NCI-H1694 (cell line): Measurements from ENCODE around the gene CHST11.

Experiments
- DNase-seq: peaks from one replicate; lab custom pipeline; 2025; lab: John Stamatoyannopoulos, UW

The CHST11 gene

DNA sequence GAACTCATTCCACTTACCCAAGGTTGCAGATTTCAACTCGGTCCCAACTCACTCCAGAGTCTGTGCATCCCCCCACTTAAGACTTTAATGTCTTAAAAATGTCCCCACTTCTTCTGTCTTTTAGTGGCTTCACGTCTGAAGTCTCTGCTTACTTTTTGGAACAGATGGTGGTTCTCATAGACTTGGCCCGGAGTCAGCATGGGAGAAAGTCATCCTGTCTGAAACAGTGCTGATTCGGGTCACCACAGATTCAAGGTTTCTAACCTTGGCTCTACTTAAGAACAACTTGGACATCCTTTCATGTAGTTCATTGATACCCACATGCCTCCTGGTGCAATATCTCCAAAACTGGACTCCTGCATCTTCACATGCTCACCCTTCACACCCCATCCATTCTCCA is 26.0 kb downstream of the CHST11 start:
- no peak for DNase-seq

DNA sequence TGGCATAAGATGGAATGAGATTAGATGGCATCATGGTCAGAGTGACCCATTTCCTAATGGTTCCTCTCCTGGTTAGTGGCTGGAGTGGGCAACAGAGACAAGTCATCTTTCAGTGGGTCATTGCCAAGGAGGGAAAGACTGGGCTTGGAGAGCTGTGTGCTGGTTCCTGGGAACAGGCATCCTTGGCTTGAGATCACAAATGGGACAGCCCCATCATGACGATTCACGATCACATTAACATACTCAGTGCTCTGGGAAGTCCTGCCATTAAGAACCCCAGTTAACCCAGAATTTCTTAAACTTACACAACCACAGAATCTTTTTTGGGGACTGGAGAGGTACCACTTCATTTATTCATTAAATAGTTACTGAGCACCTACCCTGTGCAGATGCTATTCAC is 27.3 kb downstream of the CHST11 start:
- DNase-seq, result no peak

DNA sequence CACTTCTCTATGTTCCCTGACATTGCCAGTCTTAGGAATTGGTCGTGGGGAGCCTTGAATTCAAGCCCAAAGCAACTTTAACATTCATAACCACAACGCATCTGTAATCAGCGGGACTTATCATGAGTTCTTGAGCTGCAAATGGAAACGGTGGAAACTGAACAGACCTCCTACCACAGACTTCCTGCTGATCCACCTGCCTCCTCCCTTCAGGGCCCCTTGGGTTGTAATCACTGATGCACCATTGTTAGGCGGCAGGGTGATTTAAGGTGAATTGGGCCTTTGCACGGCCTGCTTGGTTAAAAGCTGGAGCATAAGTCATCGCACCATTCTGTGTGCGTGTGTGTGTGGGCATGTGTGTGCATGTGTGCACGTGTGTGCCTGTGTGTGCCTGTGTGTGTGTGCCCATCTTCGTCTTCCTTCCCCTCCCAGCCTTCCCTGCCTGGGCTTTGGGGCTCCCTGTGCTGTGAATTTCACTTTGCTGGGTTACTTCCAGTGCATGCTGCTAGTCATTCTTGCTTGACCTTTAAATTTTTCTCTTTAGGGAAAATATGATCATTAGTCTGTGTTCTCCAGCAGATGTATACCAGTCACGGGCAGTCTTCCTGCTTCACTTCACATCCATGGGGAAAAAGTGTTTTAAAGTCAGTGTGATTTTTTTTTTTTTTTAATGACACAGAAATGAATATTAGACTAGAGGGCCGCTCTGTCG is 29.1 kb downstream of the CHST11 start:
- no peak for DNase-seq

DNA sequence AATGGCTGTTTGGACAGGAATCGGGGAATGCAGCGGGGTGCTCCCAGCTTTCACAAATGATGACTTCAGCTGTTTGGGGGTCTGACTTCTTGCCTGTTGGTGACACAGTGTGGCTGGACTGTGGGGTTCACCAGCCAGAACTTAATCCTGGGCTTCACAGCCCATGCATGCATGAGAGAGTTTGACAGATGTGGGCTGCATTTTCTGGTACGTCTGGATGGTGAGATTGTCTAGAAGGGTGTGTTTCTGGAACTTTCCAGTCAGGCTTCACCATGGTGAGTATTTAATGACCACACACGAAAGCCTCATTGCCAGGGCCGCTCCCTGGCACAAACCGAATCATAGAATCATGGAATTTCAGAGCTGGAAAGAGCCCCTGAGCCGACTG is 29.6 kb downstream of the CHST11 start:
- no peak for DNase-seq

DNA sequence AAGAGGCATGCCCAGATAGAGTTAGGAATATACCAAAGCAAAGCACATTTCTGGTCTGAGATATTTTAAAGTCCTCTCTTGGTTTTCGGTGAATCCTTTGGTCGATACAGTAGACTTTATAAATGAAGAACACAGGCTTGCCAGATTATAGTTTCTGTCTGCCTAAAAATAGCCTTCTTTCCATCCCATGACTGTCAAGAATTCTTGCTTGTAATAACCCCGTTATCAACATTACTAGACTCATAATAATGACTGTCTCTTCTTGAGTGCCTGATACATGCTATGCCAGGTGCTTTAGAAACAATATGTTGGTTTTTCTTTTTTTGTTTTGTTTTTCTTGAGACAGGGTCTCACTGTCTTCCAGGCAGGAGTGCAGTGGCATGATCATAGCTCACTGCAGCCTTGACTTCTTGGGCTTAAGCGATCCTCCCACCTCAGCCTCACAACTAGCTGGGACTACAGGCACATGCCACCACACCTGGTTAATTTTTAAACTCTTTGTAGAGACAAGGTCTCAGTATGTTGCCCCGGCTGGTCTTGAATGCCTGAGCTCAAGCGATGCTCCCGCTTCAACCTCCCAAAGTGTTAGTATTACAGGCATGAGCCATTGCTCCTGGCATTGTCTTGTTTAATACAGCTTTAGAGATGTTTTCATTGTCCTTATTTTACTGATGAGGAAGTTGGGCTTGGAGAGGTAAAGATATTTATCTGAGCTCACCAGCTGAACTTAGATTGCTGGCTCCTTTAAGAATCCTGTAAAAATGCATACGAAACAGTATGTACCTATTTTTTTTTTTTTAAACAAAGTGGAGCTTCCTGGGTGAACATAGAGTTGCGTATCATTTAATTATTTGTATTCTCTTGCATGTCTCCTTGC is 30.4 kb downstream of the CHST11 start:
- no peak for DNase-seq

DNA sequence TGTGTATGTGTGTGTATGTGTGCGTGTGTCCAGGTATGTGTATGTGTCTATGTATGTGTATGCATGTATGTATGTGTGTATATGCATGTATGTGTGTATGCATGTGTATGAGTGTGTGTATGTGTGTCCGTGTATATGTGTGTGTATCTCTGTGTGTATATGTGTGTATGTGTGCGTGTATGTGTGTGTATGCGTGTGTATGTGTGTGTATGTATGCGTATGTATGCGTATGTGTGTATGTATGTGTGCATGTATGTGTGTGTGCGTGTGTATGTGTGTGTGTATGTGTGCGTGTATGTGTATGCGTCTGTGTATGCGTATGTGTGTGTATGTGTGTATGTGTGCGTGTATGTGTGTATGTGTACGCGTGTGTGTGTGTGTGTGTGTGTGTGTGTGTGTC is 31.6 kb downstream of the CHST11 start:
- DNase-seq, result no peak

DNA sequence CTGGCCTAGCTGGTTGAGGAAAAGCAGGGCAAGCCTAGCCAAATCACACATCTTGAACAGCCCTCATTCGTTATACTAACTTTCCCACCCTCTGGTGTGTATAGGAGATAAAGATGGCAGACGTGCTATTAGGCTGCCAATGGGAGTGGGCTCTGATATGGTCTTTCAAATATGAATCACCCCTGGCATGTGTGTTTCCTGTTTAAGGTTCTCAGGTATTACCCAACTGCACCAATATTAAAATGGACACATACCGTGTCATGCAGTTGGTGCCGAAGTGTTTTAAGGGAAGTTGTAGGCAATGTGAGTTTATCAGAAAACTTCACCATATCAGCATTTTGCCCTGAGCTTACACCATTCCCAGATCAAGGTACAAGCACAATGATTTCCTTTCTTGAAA is 33.4 kb downstream of the CHST11 start:
- no peak for DNase-seq

DNA sequence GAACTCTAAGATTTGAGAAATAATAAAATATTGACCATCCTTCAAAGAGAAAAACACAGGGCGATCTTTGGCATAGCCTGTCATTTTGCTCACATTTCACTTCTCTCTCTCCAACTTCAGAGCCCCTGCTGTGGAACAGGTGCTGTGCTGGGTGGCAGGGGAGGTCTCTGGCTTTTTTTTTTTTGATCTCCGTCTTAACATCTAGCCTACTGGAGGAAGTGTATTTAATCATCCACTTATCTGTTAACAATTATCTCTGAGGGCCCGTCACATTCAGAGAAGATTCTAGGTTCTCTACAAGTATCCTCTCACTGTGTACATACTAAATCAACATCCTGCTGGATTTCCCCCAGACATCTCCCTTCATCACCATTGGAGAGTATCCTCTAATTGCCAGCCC is 34.1 kb downstream of the CHST11 start:
- DNase-seq, result no peak

DNA sequence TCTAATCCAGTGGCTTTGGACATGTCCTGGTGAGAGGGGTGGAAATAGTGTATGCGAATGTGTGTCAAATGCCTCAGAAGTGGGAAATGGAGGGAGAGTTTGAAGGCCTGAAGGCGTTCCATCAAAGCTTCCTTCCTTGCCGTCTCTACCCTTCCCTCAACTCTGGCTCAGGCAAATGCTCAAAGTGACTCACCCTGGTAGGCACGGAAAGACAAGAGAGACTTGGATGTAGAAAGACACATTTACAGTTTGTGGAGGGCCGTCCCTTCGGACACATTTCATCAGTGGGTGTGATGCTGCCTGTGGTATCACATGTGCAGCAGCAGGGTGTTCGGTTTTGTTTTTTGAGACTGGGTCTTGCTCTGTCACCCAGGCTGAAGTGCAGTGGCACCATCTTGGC is 36.7 kb downstream of the CHST11 start:
- DNase-seq, result no peak

DNA sequence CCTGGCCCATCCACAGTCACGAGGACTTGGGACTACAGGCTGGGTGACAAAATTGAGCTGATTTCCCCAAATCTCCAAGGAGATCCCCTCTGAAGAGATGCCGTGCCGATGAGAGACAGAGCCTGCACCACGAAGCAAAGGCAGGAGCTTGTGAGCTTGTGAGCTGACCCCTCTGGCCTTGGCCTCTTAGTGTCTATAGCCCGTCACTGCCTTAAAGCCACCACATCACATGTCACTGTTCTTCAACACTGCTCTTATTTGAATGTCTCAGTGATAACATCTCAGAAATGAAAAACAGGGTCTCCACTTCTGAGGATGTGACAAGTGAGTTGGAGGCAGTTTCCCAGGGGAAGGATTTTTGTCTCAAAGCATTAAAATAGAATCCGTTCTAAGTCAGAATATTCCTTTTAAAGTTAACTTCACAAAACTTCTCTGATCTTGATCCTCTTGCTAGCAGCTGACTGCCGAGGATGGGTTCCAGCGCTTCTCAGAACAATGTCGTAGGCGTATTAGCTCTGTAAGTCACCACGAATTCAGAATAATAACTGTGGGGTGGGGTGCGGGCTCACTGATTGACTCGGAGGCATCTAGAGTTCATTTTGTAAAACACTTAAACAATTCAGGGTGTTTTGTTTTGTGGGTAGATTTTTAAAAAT is 37.5 kb downstream of the CHST11 start:
- DNase-seq, result no peak

DNA sequence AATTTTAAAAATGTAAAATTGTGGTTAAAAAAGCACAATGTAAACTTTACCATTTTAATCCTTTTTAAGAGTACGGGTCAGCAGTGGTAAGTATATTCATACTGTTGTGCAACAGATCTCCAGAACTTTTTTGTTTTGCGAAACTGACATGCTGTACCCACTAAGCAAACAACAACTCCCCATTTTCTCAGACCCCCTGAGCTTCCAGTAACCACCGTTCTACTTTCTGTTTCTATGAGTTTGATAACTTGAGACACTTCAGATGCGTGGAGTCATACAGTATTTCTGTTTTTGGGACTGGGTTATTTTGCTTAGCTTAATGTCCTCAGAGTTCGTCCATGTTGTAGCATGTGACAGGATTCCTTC is 38.0 kb downstream of the CHST11 start:
- no peak for DNase-seq

DNA sequence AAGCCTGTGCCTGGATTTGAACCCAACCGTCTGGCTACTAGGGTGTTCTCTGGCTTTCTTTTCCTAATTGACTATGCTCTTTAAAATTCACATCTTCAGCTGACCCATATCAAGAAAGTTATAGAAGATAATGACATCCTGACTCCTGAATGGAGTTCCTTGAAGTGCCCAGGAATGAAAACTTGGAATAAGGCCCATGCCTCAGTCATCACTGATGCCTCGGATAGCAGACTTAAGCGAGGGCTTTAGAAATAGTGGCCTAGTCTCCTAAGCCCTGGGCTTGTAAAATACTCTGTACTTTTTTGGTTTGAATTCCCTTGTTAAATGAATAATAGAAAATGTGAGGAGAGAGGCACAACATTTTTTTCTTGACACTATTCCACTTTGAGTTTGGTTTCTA is 39.0 kb downstream of the CHST11 start:
- DNase-seq, result no peak

DNA sequence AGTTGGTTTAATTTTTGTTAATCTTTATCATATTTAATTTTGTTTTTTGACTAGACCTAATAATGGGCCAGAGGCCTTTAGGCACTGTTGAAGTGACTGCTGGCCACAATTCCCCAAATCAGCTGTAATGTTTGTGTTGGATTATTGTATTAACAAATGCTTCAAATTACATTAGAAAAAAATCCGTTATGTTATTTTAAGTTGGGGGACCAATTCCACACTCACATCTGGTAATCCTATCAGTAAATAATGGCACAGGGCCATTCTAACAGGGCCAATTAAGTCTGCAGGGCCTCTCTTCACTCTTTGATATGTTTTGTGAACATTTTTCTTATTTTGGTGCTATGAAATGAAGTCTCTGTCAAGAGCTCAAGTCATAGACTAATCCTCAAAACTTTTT is 39.6 kb downstream of the CHST11 start:
- no peak for DNase-seq

DNA sequence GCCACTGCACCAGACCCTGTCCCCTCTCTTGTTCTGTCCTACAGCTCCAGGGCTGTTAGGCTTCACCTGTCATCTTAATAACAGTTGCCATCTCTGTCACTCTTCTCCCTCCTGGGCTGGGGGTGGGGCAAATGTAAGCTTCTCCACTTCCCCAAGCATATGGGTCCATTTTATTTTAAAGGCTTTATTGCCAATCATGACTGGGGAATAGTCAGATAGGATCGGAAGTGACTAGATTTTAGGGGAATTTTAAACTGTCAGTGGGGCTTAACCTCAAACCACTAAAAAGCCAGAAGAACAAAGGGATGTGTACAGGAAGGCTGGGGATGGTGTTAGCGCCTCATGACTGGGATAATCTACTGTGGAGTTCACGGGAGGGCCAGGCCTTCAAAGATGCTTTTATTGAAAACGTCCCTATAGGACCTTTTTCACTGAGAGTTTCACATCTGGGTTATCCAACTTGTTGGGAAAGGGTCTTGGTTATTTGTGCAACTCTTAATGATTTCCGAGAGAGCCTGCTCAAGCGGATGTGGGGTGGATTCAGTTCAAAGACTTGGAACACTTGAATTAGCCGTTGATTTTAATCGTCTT is 41.6 kb downstream of the CHST11 start:
- no peak for DNase-seq

DNA sequence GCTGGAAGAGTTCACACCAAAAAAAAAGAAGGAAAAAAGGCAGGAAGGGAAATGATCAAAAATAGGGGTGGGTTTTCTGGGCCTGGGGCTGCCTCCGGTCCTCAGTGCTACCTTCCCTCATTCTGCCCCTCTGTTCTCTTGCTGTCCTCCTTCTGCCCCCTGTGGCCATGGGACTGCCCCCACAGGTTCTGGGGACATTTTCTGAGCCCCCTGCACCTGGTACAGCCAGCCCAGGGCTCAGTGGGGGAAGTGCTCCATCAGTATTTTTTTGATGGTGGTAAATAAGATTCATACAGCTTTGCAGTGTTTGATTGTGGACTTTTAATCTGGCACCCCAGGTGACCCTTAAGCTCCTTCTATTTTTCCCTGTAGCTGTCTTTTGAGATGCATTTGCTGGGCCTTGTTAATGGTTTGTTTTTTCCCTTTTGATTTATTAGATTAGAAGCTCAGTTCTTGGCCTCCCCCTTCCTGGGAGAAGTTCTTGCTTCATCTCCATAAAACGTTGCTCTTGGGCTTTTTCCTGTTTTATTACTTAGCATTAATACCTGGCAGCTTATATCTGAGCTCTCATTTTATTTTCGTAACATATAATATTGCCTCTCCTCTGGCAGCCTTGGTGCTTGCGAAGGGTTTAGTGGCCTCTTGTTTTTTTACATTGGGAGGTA is 43.1 kb downstream of the CHST11 start:
- DNase-seq, result no peak

DNA sequence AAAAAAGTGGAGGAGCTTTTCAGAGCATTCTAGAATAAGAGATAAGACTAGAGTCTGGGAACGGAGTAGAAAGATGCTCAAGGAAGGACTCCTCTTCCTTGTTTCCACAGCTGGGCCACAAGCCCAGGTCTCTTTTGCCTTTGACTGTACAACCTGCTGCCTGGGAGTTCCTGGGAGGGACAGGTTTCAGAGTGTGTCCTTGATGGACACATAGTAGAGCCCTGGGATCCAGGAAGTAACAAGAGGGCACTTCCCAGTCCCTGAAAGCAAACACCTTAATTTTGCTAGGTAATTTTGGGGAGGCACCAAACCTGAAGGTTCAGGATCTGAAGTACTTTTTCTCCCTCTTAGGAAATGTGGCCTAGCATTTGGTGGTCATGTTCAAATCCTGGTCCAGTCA is 44.4 kb downstream of the CHST11 start:
- no peak for DNase-seq

DNA sequence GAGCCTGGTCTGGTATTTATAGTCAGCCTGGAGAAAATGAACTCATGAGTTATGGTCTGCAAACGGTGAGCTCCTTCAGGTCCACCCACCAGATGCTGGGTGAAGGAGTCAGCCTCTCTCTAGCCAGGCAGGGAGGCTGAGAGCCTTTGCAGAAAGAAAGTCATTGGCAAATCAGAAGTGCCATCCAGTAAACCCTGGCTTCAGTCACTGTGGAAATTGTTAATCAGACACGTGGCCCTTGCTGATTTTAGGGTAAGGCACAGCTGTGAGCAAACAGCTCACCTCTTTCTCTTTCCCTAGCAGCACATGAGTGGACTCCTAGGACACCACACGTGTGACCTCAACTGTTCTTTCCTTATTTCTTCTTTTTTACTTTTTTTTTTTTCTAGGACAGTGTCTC is 44.9 kb downstream of the CHST11 start:
- no peak for DNase-seq

DNA sequence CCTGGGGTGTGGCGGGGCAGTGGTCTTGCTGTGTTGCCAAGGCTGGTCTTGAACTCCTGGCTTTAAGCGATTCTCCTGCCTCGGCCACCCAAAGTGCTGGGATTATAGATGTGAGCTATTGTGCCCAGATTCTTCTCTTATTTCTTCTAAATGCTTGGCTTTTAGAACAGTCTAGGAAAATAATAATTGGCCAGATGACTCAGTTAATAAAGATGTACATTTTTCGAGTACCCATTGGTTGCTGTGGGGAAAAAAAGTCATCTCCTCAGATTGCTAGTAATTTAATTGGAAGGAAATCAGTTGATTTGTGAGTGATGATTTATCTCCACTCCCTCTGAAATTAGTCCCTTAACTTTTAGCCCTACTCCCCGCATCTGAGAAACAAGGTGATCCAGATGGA is 45.5 kb downstream of the CHST11 start:
- DNase-seq, result no peak

DNA sequence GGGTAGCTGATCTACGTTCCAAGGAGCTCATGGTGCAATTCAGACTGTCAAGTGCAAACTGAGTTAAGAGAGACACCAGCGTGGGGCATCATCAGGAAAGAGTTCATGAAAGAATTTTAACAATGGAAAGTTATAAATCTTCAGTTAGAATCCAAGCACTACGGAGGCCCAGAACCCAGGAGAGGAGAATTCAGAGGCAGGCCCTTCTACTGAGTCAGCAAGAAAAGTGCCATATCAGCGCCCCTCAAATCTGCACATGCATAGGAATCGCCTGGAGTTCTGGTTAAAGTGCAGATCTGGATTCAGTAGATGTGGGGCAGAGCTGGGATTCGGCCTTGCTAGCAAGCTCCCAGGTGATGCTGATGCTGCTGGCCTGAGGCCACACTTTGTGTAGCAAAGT is 45.9 kb downstream of the CHST11 start:
- DNase-seq, result no peak

DNA sequence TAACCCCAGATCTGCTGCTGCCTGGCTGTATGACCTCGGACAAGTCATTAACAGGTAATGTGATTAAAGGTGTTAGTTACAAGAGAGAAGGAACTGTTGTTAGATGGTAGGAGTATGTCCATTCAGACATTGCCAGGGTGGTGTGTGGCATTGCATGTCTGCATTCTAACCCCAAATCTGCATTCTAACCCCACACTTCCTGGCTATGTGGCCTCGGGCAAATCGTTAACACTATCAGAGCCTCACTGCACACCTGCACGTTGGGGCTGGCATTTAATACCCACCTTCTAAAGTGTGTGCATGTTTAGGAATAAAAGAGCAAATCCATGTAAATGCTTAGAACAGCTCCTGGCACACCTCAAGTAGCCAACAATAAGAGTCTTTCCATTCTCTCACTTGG is 46.4 kb downstream of the CHST11 start:
- no peak for DNase-seq

DNA sequence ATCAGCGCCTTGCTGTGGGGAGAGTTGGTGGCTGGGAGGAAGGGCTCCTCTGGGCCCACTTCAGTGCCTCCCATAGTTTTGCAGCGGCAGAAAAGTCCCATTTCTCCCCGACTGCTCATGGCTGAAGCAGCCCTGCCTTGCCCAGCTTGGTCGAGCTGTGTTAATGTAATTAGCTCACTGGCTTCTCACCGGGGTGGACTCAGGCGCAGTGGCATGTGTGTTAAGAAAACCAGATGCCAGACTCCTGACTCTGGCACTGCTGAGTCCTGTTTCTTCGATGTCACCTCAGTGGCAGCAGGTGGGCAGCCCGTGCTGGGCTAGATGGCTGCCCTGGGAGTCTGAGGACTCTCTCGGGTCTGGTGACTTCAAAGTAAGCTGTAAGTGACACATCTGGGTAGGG is 47.4 kb downstream of the CHST11 start:
- DNase-seq, result no peak

DNA sequence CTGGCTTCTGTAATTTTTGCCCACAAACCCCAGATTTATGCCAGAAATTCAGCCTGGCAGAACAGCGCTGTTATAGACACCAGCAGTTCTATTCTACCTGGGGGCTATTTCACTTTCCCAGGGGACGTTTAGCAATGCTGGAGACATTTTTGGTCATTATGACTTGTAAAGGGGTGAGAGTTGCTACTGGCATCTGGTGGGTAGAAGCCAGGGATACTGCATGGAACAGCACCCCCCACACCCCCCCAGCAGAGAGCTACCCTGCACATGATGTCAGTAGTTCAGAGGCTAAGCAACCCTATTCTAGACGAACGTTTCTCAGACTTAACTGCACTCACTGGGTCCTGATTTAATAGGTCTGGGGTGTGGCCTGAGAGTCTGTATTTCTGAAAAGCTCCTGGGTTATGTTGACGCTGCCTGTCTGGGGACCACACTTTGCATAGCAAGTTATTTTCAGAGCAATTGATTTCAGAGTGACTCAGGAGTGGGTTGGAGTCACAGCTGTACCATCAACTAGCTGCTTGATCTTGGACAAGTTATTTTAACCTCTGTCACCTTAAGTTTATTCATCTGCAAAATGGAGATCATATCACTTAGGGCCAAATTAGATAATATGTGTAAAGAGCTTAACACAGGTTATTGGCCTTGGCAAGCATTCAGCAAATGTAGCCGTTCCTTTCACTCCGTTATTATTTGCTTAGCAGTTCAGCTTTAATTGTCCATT is 48.5 kb downstream of the CHST11 start:
- no peak for DNase-seq
